PFSK-1 (cell line): ENCODE results near the gene CCDC117.

Experiments
- SIN3A ChIP-seq: IDR thresholded peaks from 2 replicates; pipeline ENCODE4 v1.6.1; 2012; ENCODE audit warnings: mild to moderate bottlenecking, low read length, moderate library complexity, borderline replicate concordance; ENCODE audit not compliant: insufficient read depth
- TF ChIP-seq, protein P1 (sequence below), 2 experiments: IDR thresholded peaks; 2 replicates each; pipeline versions ENCODE4 v1.6.1 to v1.8.0; 2011 to 2012; ENCODE audit warnings: low read depth in 2 of 2, low read length in 2 of 2, control low read depth in 1 of 2, inconsistent platforms in 1 of 2, mild to moderate bottlenecking in 1 of 2, moderate library complexity in 1 of 2; ENCODE audit not compliant: insufficient read depth in 1 of 2

DNA sequence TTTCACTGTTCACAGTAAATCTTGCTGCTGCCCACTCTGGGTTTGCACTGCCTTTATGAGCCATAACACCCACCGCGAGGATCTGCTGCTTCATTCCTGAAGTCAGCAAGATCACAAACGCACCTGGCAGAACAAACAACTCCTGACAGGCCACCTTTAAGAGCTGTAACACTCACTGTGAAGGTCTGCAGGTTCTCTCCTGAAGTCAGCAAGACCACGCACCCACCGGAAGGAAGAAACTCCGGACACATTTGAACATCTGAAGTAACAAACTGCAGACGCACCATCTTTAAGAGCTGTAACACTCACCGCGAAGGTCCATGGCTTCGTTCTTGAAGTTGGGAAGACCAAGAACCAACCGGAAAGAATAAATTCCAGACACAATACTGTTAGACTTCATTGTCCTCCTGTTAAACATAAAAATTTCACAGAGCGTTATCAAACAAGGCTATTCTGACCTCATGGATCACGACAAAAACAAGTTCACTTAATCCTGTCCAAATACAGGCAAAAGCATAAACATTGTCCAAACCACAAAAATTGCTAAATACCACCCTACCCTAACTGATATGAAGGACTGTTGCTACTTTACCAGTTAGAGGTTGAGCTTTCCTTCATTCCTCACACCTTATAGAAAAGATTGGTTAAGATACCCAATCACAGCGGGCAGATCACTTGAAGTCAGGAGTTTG is 3.0 kb upstream of the CCDC117 start:
- TF ChIP-seq, protein P1, sequence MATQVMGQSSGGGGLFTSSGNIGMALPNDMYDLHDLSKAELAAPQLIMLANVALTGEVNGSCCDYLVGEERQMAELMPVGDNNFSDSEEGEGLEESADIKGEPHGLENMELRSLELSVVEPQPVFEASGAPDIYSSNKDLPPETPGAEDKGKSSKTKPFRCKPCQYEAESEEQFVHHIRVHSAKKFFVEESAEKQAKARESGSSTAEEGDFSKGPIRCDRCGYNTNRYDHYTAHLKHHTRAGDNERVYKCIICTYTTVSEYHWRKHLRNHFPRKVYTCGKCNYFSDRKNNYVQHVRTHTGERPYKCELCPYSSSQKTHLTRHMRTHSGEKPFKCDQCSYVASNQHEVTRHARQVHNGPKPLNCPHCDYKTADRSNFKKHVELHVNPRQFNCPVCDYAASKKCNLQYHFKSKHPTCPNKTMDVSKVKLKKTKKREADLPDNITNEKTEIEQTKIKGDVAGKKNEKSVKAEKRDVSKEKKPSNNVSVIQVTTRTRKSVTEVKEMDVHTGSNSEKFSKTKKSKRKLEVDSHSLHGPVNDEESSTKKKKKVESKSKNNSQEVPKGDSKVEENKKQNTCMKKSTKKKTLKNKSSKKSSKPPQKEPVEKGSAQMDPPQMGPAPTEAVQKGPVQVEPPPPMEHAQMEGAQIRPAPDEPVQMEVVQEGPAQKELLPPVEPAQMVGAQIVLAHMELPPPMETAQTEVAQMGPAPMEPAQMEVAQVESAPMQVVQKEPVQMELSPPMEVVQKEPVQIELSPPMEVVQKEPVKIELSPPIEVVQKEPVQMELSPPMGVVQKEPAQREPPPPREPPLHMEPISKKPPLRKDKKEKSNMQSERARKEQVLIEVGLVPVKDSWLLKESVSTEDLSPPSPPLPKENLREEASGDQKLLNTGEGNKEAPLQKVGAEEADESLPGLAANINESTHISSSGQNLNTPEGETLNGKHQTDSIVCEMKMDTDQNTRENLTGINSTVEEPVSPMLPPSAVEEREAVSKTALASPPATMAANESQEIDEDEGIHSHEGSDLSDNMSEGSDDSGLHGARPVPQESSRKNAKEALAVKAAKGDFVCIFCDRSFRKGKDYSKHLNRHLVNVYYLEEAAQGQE (IDR thresholded peaks at IDR 0.05; ENCODE audit: insufficient read depth in 1 of 2, low read depth in 2 of 2, low read length in 2 of 2): no peak
- no peak for TF ChIP-seq SIN3A
